ENCODE measurements around the gene AMN. TPM values are rescaled to one million over a fixed set of nuclear protein-coding genes. Genes with fewer than 3 reads are reported as not detected.
A peak's percentile ranks its signal among the peaks of the same experiment; 100 is the strongest.
"Not testable (repeated sequence)": the region's sequence is repeated elsewhere in the genome, so short reads cannot be mapped to it uniquely, and the experiment has no call there.

The AMN gene
- total and polyA plus RNA-seq, 7 experiments from 2014 or later: 0.53 to 11.0 (median 3.8) TPM

DNA sequence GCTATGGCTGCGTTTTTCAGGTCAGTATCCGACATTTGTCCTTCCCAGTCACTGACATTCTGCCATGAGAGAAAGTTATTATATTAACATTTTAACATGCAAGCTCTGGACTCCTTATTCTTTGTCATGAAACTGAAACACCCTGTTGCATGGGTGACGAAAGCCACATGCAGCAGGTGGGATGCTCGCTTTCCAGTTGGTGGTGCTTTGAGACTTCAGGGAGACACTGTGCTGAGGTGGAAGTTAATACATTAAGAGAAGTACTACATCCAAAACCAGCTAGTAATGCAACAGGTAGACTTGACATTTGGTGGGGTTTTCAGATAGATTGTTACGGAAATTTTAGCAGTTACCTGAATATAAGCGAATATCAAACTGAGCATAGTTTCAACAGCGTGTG lies 32.8 kb upstream of the AMN start:
- H3K27ac ChIP-seq (ENCODE audit: low read depth, low read length): no peak overlapping the region
- no peaks in the 10 kb centered on the region for H3K4me1 Mint-ChIP-seq

DNA sequence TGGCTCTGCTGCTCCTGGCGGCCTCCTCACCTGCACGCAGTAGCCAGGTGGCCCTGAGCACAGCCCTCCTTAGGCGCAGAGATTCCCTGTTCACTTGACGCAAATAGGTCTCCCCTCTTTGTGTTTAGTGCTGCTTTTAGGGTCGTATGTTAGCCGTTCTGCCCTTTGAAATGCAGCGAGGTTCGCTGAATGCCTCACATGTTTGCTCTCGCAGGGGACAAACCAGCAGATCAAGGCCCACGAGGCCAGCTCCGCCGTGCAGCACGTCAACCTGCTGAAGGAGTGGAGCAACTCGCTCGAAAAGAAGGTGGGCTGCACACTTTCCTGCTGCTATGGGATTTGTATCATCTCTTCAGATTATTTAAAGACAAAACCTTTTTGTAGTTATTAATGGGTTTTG lies 31.4 kb upstream of the AMN start:
- Mint-ChIP-seq H3K27me3 (no peaks in the 10 kb centered on the region), H3K4me1 (peaks cover 0 to 1% (median 0%) of the 10 kb centered on the region in 7 donors), H3K9me3 (no peaks in the 10 kb centered on the region), H3K27ac (peak overlapping the region in 1 of 9 donors; percentile 9), H3K4me3 (no peak overlapping the region), H3K36me3 (peaks cover 0 to 58% (median 11%) of the 10 kb centered on the region in 5 donors)
- Histone ChIP-seq H3K27me3 (ENCODE audit: control insufficient read depth in 2 of 2, insufficient read depth in 2 of 2, low read length in 2 of 2) (no peaks in the 10 kb centered on the region), H3K9me3 (ENCODE audit: control insufficient read depth in 2 of 3, low read length in 3 of 3) (no peaks in the 10 kb centered on the region), H3K27ac (ENCODE audit: low read depth, low read length) (no peak overlapping the region), H3K4me1 (ENCODE audit: control insufficient read depth in 2 of 2, insufficient read depth in 2 of 2, low read length in 2 of 2) (no peaks in the 10 kb centered on the region), H3K36me3 (ENCODE audit: control insufficient read depth in 2 of 3, insufficient read depth in 3 of 3, low read length in 3 of 3) (peaks cover 12 to 85% (median 13%) of the 10 kb centered on the region in 3 experiments), H3K4me3 (ENCODE audit: low read length) (no peak overlapping the region)
- DNase-seq (no peak), ATAC-seq (no peak)
- CTCF ChIA-PET: interaction anchor here (0.6 kb wide), 1 partner anchor 502 kb away, joined by 4 read pairs; no protein-coding TSS in a partner anchor
- intact Hi-C loops (cut with micrococcal nuclease): no loop called here
- POLR2A ChIA-PET: no interaction called here

More for the DNA sequence above, 32.8 kb upstream of the AMN start:
- Histone ChIP-seq H3K4me3 (ENCODE audit: low read length) (no peak overlapping the region), H3K9me3 (ENCODE audit: control insufficient read depth in 2 of 3, low read length in 3 of 3) (no peaks in the 10 kb centered on the region), H3K27me3 (ENCODE audit: control insufficient read depth in 2 of 2, insufficient read depth in 2 of 2, low read length in 2 of 2) (no peaks in the 10 kb centered on the region), H3K4me1 (ENCODE audit: control insufficient read depth in 2 of 2, insufficient read depth in 2 of 2, low read length in 2 of 2) (no peaks in the 10 kb centered on the region), H3K36me3 (ENCODE audit: control insufficient read depth in 2 of 3, insufficient read depth in 3 of 3, low read length in 3 of 3) (peaks cover 11 to 86% (median 13%) of the 10 kb centered on the region in 3 experiments)
- peak overlapping the region in 1 of 9 donors; percentile 39 for H3K27ac Mint-ChIP-seq
- ATAC-seq (no peak), DNase-seq (no peak)
- H3K9me3 Mint-ChIP-seq: no peaks in the 10 kb centered on the region
- intact Hi-C loops (cut with micrococcal nuclease): loop anchor here in 1 of 2 donors (10.0 kb wide), 1 partner anchor 115 kb away; the partner anchor contains the start of gene TRAF3
- no peaks in the 10 kb centered on the region for H3K27me3 Mint-ChIP-seq
- no peak overlapping the region for H3K4me3 Mint-ChIP-seq
- CTCF ChIA-PET: no interaction called here
- H3K36me3 Mint-ChIP-seq: peaks cover 0 to 58% (median 14%) of the 10 kb centered on the region in 5 donors
- POLR2A ChIA-PET: no interaction called here

DNA sequence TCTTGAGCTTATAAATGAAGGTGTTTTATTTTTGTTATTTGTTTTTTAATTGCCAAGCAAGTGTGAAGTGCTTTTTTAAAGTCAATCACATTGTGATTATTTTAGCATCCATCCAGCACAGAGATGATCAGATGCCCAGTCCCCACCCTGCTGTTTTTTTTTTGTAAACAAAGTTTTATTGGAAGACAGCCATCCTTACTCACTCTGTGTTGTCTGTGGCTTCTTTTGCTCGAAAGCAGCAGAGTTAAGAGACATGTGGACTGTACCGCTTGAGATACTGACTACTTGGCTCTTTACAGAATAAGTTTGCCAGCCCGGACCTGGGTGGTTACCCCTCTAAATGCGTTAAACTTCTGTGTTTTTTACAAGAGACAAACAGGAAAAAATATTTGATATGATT lies 30.9 kb upstream of the AMN start:
- H3K36me3 ChIP-seq (ENCODE audit: control insufficient read depth in 2 of 3, insufficient read depth in 3 of 3, low read length in 3 of 3): peaks cover 12 to 84% (median 13%) of the 10 kb centered on the region in 3 experiments
- POLR2A ChIA-PET: no interaction called here
- no peaks in the 10 kb centered on the region for H3K9me3 Mint-ChIP-seq
- no peaks in the 10 kb centered on the region for H3K27me3 Mint-ChIP-seq
- H3K4me1 ChIP-seq (ENCODE audit: control insufficient read depth in 2 of 2, insufficient read depth in 2 of 2, low read length in 2 of 2): no peaks in the 10 kb centered on the region
- H3K4me3 Mint-ChIP-seq: no peak overlapping the region
- no peak for ATAC-seq
- no peak overlapping the region for H3K27ac Mint-ChIP-seq
- H3K36me3 Mint-ChIP-seq: peaks cover 0 to 53% (median 13%) of the 10 kb centered on the region in 5 donors
- CTCF ChIA-PET: interaction anchor here (0.6 kb wide), 1 partner anchor 501 kb away, joined by 4 read pairs; no protein-coding TSS in a partner anchor
- H3K27me3 ChIP-seq (ENCODE audit: control insufficient read depth in 2 of 2, insufficient read depth in 2 of 2, low read length in 2 of 2): no peaks in the 10 kb centered on the region
- no peak for DNase-seq
- H3K4me3 ChIP-seq (ENCODE audit: low read length): no peak overlapping the region
- H3K27ac ChIP-seq (ENCODE audit: low read depth, low read length): no peak overlapping the region
- H3K9me3 ChIP-seq (ENCODE audit: control insufficient read depth in 2 of 3, low read length in 3 of 3): no peaks in the 10 kb centered on the region
- H3K4me1 Mint-ChIP-seq: peaks cover 0 to 3% (median 0%) of the 10 kb centered on the region in 7 donors
- intact Hi-C loops (cut with micrococcal nuclease): no loop called here

DNA sequence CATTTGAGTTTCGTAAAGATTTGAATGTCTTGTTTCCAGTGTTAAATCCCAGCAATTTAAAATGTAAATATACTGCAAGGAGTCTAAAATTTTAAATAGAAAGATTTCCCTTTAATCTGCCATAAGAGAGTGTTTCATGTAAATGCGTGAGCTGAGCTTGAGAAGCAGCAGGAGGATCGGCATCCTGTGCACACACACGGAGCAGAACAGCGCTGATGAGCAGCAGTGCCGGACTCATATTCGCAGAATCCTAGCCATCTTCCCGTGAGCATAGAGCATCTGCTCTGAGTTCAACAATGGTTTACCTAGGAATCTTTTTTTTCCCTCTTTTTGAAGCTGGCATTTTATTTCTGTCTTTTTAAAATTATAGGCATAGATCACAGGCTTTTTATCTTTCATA lies 29.8 kb upstream of the AMN start:
- peaks cover 7 to 81% (median 13%) of the 10 kb centered on the region in 3 experiments for H3K36me3 ChIP-seq (ENCODE audit: control insufficient read depth in 2 of 3, insufficient read depth in 3 of 3, low read length in 3 of 3)
- DNase-seq (no peak), ATAC-seq (no peak)
- H3K27ac Mint-ChIP-seq: no peak overlapping the region
- no peaks in the 10 kb centered on the region for H3K27me3 Mint-ChIP-seq
- H3K4me1 ChIP-seq (ENCODE audit: control insufficient read depth in 2 of 2, insufficient read depth in 2 of 2, low read length in 2 of 2): no peaks in the 10 kb centered on the region
- no peak overlapping the region for H3K4me3 Mint-ChIP-seq
- POLR2A ChIA-PET: no interaction called here
- no peaks in the 10 kb centered on the region for H3K27me3 ChIP-seq (ENCODE audit: control insufficient read depth in 2 of 2, insufficient read depth in 2 of 2, low read length in 2 of 2)
- peaks cover 0 to 54% (median 14%) of the 10 kb centered on the region in 5 donors for H3K36me3 Mint-ChIP-seq
- no peak overlapping the region for H3K4me3 ChIP-seq (ENCODE audit: low read length)
- no peaks in the 10 kb centered on the region for H3K9me3 Mint-ChIP-seq
- H3K9me3 ChIP-seq (ENCODE audit: control insufficient read depth in 2 of 3, low read length in 3 of 3): no peaks in the 10 kb centered on the region
- H3K27ac ChIP-seq (ENCODE audit: low read depth, low read length): no peak overlapping the region
- CTCF ChIA-PET: interaction anchor here (0.6 kb wide), 1 partner anchor 62 kb away, joined by 5 read pairs; no protein-coding TSS in a partner anchor
- peaks cover 0 to 3% (median 0%) of the 10 kb centered on the region in 7 donors for H3K4me1 Mint-ChIP-seq
- intact Hi-C loops (cut with micrococcal nuclease): no loop called here

DNA sequence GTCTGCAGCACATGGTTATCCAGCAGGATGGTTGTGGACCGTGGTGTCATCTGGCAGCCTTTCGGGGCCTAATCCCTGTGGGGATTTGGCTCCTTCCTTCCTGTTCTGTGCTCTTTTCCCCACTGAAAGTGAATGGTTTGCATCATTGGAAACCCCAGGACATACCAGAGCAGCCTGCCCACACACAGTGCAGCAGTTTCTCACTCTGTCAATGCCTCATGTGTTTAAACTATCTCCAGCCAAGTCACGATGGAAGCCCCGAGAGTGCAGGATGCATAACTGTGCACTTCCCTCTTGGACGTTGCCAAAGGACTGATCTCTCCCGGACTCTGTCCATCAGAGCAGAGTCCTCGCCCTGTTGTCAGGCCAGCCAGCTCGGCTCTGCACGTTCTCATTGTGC lies 29.0 kb upstream of the AMN start:
- H3K9me3 ChIP-seq (ENCODE audit: control insufficient read depth in 2 of 3, low read length in 3 of 3): no peaks in the 10 kb centered on the region
- Mint-ChIP-seq H3K4me1 (peaks cover 0 to 7% (median under 1%) of the 10 kb centered on the region in 7 donors), H3K9me3 (no peaks in the 10 kb centered on the region), H3K4me3 (no peak overlapping the region), H3K27ac (no peak overlapping the region), H3K36me3 (peaks cover 0 to 55% (median 15%) of the 10 kb centered on the region in 5 donors), H3K27me3 (no peaks in the 10 kb centered on the region)
- DNase-seq (no peak), ATAC-seq (no peak)
- CTCF ChIA-PET: no interaction called here
- no peak overlapping the region for H3K27ac ChIP-seq (ENCODE audit: low read depth, low read length)
- intact Hi-C loops (cut with micrococcal nuclease): no loop called here
- no peaks in the 10 kb centered on the region for H3K4me1 ChIP-seq (ENCODE audit: control insufficient read depth in 2 of 2, insufficient read depth in 2 of 2, low read length in 2 of 2)
- peaks cover 7 to 78% (median 13%) of the 10 kb centered on the region in 3 experiments for H3K36me3 ChIP-seq (ENCODE audit: control insufficient read depth in 2 of 3, insufficient read depth in 3 of 3, low read length in 3 of 3)
- no peak overlapping the region for H3K4me3 ChIP-seq (ENCODE audit: low read length)
- H3K27me3 ChIP-seq (ENCODE audit: control insufficient read depth in 2 of 2, insufficient read depth in 2 of 2, low read length in 2 of 2): no peaks in the 10 kb centered on the region
- POLR2A ChIA-PET: no interaction called here

DNA sequence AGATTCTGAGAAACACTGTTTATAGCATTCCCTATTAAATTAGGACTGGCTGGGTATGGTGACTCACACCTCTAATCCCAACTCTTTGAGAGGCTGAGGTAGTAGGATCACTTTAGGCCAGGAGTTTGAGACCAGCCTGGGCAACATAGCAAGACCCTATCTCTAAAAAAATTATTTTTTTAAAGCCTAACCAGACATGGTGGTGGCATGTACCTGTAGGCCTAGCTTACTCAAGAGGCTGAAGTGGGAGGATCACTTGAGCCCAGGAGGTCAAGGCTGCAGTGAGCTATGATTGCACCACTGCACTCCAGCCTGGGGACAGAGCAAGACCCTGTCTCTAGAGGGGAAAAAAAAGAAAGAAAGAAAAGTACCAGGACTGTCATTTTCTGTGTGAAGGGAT lies 25.7 kb upstream of the AMN start:
- Histone ChIP-seq H3K4me1 (ENCODE audit: control insufficient read depth in 2 of 2, insufficient read depth in 2 of 2, low read length in 2 of 2) (peaks cover 0 to 12% of the 10 kb centered on the region in 2 donors), H3K36me3 (ENCODE audit: control insufficient read depth in 2 of 3, insufficient read depth in 3 of 3, low read length in 3 of 3) (peaks cover 0 to 59% (median 4%) of the 10 kb centered on the region in 3 experiments)
- H3K9me3 Mint-ChIP-seq; H3K27ac ChIP-seq (ENCODE audit: low read depth, low read length); H3K9me3 ChIP-seq (ENCODE audit: control insufficient read depth in 2 of 3, low read length in 3 of 3); H3K4me3 ChIP-seq (ENCODE audit: low read length); intact Hi-C loops (cut with micrococcal nuclease); DNase-seq; H3K27me3 ChIP-seq (ENCODE audit: control insufficient read depth in 2 of 2, insufficient read depth in 2 of 2, low read length in 2 of 2); CTCF ChIA-PET; H3K27me3 Mint-ChIP-seq; H3K4me3 Mint-ChIP-seq; ATAC-seq: not testable (repeated sequence)
- Mint-ChIP-seq H3K4me1 (peaks cover 0 to 28% (median 18%) of the 10 kb centered on the region in 7 donors), H3K36me3 (peaks cover 0 to 43% (median 17%) of the 10 kb centered on the region in 5 donors), H3K27ac (peak overlapping the region in 3 of 9 donors; percentile 62 to 69 (median 69))
- POLR2A ChIA-PET: interaction anchor here (1.2 kb wide), 1 partner anchor 28 kb away, joined by 3 read pairs; no protein-coding TSS in a partner anchor
